DND-41 (cell line): ENCODE data around the gene SPAG4.

Source experiments
- EZH2 ChIP-seq: IDR thresholded peaks from 3 replicates; pipeline ENCODE4 v1.6.1; 2012; ENCODE audit warnings: borderline replicate concordance, low read depth, mild to moderate bottlenecking, moderate library complexity, low read length, inconsistent platforms; ENCODE audit not compliant: severe bottlenecking
- TF ChIP-seq, protein P1 (sequence below): IDR thresholded peaks from 2 replicates; pipeline ENCODE4 v1.5.1; 2012; ENCODE audit warnings: borderline replicate concordance, low read length, moderate library complexity, mild to moderate bottlenecking; ENCODE audit not compliant: poor library complexity, severe bottlenecking; ENCODE audit errors: extremely low read depth

DNA sequence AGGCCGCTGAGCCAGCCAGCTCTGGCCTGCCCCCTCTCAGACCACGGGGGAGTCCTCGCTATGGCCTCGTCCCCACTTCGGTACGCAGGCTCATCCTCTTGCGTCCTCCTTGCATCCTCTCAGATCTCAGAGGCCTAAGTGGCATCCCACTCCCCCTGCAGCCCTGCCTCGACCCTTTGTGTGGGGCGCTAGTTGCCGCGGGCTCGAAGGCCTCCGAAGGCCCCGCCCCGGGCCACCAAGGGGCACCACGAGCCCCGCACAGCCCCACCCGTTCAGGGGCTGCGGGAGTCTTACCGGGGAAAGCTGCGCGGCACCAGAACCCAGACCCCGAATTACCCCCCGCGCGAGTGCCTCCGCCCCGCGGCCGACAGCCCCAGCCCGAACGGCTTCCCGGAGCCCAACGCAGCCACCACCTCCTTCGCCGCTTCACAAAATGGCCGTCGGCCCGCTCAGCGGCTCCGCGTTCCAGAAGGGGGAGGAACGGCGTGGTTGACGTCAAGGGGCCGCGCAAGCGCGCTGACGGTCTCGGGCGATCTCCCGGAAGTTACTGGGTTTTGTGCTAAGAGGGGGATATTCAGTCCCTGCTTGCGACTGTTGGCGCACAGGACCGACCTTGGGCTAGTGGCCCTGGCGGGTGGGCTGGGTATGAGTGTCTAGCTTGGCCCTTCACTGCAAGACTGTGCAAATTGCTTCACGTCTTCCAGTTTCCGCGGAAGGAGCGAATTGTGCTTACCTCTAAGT is 49.0 kb downstream of the SPAG4 start, which contains the start of the genes CPNE1 and RBM12:
- TF ChIP-seq, protein P1, sequence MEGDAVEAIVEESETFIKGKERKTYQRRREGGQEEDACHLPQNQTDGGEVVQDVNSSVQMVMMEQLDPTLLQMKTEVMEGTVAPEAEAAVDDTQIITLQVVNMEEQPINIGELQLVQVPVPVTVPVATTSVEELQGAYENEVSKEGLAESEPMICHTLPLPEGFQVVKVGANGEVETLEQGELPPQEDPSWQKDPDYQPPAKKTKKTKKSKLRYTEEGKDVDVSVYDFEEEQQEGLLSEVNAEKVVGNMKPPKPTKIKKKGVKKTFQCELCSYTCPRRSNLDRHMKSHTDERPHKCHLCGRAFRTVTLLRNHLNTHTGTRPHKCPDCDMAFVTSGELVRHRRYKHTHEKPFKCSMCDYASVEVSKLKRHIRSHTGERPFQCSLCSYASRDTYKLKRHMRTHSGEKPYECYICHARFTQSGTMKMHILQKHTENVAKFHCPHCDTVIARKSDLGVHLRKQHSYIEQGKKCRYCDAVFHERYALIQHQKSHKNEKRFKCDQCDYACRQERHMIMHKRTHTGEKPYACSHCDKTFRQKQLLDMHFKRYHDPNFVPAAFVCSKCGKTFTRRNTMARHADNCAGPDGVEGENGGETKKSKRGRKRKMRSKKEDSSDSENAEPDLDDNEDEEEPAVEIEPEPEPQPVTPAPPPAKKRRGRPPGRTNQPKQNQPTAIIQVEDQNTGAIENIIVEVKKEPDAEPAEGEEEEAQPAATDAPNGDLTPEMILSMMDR = no peak
- TF ChIP-seq EZH2 = no peak
